NCI-H2029 (cell line): ENCODE measurements around the gene STAT4.
A peak's percentile ranks its signal among the peaks of the same experiment; 100 is the strongest.

ENCODE experiments used
- DNase-seq: peaks from one replicate; lab custom pipeline; 2025; lab: John Stamatoyannopoulos, UW

STAT4 gene

DNA sequence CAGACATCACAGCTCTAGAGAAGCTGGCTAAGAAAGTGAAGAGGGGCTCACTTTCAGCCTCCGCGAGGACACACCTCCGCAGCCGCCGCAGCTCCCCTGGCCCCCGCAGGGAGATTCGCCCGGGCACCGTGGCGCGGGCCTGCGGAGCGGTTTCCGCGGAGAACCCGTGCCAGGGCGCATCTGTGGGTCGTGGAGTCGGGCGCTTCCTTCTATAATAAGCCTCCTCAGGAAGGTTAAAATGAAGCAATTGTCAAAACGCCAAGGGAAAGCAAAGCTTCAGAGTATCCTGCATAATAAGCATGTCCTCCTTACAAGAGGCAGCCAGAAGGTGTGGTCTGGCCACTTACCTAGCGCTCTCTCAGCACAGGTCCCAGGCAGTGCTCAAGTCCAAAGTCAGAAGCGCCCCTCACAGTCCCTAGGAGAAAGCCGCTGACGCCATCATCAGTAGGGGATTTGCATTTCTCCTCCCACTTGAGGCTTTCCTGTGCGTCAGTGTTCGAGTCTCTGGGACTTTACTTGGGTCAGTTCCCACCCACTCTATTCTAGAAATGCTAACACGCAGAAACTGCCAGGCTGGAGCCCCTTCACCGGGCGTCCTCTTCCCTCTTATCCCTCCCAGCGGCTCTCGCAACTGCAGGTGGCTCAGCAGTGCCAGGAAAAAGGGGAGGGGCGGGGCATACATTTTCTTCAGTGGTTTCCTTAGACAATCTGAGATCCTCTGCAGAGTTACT lies at the start of gene STAT4:
Gene STAT4, minus strand, starts transcription at position 395 of the 731 bp plus-strand sequence. CDS start 2,791 bp downstream, outside the sequence.
- peak; percentile 11 for DNase-seq

DNA sequence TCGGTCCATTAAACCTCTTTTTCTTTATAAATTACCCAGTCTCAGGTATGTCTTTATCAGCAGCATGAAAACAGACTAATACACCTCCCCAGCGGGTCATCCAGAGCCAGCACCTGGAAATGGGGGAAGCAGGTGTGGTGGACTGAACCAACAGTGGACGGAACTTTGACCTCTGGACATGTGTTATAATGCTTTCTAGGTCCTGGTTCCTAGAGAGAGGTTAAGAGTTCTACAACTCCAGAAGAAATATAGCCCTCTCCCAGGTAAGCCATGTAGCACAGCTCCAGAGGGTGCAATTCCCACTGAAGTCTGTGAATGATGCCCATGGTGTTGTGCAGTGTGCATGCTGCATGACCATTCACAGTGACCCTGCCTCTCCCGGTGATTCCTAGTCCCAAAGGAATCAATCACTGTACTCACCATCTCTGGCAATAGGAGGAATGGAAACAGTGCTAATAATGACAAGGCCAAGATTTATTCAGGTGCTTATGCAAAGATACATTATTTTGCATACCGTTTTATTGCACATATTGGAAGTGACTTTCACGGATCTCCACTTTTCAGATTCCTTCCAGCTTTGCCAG lies 49.2 kb upstream of the STAT4 start:
- DNase-seq = no peak

- no peak for DNase-seq
These were observed 47.5 kb upstream of the STAT4 start for GRCh38 chr2:191198271-191198670.

DNA sequence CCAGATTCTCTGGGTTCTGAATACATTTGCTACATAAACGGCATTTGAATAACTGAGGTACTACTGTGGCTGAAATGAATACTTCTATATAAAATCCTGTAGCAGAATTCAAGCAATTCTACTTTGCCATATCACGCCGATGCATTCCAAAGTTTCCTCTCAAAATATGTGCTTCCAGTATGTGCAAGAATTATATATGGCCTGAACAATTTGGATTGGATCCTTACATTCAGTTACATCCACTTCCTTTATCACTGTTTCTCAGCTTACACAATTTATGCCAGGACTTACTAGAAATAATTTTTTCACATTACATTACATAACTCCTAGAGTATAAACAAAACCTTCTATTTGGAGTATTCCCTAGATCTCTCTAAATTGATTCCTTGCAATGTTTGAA lies 46.3 kb upstream of the STAT4 start:
- DNase-seq = no peak

GRCh38 chr2:191195021-191195420 lies 44.2 kb upstream of the STAT4 start:
- no peak for DNase-seq

DNA sequence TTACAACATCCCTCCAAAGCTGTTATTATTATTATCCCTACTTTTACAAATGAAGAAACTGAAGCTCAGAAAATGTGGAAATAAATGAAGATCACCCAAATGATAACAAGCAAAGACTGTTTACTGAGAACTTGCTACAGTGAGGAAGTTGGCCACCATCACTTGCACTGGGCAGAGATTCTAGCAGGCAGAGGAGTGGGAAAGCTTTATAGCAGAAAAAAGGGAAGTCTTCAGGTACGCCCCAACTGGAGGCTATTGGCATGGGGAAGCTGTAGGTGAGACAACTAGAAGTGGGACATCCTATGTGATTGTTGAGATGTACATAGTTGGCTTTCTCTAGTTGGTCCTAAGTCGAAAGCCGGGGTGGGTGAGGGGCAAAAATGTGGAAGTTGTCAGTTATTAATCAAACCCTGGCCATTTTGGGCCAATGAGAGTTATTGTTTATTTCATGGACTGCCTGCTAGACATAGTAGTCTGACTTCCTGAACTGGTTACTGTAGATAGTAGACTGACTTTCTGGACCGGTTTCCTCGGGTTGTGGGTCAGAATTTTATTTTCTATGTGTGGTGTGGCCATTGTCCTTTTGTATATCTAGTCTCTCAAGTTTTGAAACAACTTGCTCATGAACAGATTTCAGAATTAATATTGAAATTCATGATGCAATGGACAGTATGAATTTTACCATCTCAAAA lies 40.2 kb upstream of the STAT4 start:
- DNase-seq = no peak

GRCh38 chr2:191190435-191190834 lies 39.6 kb upstream of the STAT4 start:
- peak; percentile 67 for DNase-seq

- no peak for DNase-seq
These were observed 38.4 kb upstream of the STAT4 start for GRCh38 chr2:191189112-191189635.

GRCh38 chr2:191188550-191189093 lies 37.8 kb upstream of the STAT4 start:
- no peak for DNase-seq

- DNase-seq = no peak
These were observed 36.5 kb upstream of the STAT4 start for GRCh38 chr2:191187105-191187829.

GRCh38 chr2:191184457-191184856 lies 33.7 kb upstream of the STAT4 start:
- DNase-seq = no peak

DNA sequence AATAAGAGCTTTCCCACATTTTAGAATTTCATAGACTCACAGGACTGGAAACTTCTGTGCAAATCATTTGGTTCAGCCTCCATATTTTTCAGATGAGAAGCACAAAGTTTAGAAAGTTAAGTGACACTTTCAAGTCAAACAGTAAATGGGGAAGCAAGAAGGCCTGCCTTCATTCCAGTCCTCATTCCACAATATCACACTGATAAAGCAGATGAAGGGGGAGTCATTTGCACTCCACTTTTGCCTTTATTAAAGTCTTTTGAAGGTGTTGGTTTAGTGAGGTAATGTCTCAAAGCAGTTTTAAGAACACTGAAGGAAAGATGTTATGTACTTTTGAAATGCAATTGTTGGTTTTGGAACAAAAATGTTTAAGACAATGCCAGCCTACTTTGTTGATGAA lies 32.7 kb upstream of the STAT4 start:
- no peak for DNase-seq

DNA sequence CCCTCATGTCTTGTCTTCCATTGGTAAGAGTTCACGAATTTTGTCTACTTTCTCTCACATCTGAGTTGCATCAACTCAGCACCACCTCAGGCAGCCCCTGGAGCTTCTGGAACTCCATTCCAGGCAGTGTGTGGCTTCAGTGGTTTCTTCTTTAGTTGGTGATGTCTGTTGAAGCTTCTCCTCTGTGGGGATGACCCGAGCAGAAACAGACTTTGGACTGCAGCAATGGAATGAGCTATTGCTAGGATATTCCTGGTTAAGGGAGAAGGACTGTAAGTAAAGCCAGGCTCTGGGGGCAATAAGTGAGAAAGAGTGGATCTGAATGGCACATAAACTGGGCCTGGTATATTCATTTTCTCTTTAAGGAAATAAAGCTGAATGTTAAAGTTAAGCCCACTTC lies 32.3 kb upstream of the STAT4 start:
- DNase-seq = no peak

DNA sequence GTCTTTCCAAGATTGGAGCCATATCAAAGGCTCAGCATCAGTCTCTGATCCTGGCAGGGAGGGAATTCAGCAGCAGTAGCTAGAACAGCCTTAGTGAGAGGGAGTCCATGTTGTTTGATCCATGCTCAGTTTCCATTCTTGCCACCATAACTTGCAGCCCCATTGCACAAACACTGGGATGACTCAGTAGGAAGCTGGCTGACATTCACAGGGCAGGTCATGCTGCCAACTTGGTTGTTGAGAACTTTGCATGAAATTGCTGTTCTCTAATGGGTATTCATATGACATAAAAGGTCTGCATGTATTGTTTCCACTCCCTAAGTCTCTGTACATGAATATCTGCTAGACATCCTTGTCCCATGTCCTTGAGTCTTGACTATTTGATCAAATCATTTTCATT lies 29.9 kb upstream of the STAT4 start:
- no peak for DNase-seq

DNA sequence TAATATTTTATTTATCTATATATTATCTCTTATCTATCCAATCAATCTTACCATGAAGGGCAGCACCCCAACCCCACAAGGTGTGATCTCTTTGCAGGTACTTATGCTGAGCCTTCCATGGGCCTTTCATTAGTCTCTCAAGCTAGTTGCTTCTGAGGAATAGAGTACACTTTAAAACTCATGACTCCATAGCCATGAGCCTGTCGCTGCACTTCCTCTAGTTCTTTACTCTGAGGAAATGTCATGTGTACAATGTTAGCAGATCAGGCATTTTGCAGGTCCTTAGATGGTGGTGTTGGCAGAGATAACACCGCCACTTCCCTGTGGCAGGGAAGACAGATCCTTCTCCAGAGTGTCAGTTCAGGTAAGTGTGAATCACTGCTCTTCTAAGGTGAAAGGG lies 29.5 kb upstream of the STAT4 start:
- DNase-seq = no peak

- no peak for DNase-seq
These were observed 28.2 kb upstream of the STAT4 start for GRCh38 chr2:191178806-191179514.

DNA sequence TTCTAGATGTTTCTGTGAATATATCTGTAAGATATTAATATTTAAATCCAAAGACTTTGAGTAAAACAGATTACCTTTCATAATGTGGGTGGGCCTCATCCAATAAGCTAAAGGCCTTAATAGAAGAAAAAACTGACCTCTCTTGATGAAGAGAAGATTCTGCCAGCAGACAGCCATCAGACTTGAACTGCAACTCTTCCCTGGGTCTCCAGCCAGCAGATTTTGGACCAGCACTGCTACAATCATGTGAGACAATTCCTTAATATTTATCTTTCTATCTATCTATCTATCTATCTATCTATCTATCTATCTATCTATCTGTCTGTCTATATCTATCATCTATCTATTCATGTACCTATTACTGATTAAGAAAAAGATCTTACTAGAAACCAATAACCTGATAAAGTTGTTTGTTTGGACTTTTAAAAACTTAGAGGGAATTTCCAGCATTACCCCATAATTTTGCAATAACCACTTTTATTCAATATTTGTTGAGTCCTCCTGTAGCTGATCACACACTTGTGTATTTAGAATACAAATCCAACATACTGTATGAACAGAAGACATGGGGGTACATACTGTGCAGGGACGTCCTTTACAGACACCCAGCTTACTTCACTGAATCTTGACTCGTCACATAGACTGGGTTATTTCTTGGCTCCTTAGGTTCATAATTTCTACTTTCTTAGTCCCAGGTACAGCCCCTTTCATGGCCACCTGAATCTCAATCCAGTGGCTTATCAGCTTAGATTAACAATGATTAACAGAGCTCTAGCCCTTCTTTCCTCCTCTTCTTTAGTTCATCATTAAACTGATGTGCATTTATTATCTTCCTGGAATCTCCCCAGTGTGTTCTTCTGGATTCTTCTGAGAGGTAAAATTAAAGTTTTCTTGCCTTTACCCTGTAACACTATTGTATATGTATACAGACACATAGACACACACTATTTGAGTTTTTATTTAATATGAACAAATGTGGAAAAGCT lies 27.2 kb upstream of the STAT4 start:
- DNase-seq = no peak

- DNase-seq = no peak
These were observed 26.1 kb upstream of the STAT4 start for GRCh38 chr2:191176801-191177438.

GRCh38 chr2:191176305-191176704 lies 25.5 kb upstream of the STAT4 start:
- no peak for DNase-seq

- DNase-seq = no peak
These were observed 23.6 kb upstream of the STAT4 start for GRCh38 chr2:191174442-191174841.
